Activated CD4-positive, alpha-beta T cell treated with anti-CD3 and anti-CD28 coated beads, Interleukin-2, Interleukin-6, amounts not matched to agents 100 ng/mL and 50 ng/mL, durations not matched to agents 16 hours and 8 hours (primary cell): ENCODE results near the gene TBCA.
"Not testable (repeated sequence)": the region's sequence is repeated elsewhere in the genome, so short reads cannot be mapped to it uniquely, and the experiment has no call there.

ENCODE experiments used
- DNase-seq: peaks from one replicate; pipeline ENCODE4 v3.0.0-alpha.2; 2020

The TBCA gene

DNA sequence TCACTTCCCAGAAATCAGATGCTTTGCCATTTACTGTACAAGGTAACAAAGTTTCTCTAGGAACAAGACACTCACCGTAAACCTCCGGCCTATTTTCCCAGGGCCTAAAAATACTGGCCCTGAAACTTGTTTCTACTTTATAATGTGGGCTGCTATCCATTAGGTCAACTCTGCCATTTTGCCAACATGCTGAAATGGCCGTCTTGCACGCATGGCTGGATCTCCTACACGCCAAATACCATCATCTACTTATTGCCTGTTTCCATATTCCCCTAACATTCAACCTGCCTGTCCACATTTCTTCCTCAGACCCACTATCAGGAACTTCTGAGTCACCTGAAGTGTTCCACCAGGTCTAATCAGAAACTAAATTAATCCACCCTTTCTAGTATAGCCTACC lies 4.7 kb downstream of the TBCA start:
- no peak for DNase-seq

DNA sequence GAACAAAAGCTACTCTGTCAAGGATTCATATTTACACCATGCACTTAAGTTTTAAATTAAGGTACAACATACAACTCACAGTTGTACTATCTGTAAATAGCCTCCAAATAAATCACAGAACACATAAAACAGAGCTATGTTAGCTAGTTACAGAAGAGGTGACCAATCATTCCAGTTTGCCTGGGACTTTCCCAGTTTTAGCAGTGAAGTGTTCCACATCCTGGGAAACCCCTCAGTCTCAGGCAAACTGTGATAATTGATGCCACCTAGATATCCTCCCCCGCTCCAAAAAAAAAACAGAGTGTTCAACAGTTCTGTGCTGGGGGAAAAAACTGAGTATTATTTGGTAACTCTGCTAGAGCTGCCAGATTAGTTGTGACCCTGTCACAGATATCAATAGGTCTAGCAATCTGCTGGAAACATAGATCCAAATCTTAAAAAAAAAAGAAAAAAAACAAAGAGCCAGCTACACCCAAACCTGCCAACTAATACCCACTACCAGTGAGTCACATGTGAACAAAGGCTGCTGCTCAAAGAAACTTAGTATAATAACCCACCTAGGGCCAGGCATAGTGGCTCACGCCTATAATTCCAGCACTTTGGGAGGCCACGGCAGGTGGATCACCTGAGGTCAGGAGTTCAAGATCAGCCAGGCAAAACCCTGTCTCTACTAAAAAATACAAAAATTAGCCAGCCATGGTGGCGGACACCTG lies 5.7 kb downstream of the TBCA start:
- peak; percentile 11 for DNase-seq

DNA sequence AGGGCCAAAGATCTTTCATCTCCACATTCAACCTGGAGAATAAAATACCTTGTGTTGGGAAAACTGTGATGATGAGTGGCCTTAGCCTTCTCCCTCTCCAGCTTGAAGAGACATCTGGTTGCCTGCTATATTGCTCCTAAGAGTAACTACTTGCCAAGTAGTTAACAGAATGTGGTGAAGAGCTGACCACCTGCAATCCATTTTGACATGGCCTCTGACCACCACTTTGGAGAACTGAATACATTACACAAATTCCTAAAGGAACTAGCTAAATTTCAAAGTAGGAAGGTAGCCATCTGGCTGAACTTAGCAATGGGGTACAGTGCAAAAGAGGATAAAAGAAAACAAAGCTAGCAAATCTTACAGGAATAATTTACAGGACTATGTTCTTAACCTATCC lies 7.2 kb downstream of the TBCA start:
- DNase-seq, result no peak

DNA sequence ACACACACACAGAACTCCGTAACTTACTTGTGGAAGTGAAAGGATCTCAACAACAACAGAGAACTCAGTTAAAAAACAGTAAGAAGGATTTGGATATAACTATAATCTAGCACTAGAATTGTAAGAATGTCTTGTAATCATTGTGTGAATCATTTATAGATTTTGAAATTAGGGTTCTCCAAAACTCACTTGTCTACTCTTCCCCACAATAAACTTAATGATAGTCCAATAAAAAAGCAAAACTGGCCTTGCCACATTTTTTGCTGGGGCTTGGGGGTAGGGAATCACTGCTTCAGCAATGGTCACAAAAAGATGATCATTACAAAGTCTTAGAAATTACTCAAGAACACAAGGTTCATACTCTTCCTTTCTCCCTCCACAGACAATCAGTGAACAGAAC lies 8.8 kb downstream of the TBCA start:
- no peak for DNase-seq

DNA sequence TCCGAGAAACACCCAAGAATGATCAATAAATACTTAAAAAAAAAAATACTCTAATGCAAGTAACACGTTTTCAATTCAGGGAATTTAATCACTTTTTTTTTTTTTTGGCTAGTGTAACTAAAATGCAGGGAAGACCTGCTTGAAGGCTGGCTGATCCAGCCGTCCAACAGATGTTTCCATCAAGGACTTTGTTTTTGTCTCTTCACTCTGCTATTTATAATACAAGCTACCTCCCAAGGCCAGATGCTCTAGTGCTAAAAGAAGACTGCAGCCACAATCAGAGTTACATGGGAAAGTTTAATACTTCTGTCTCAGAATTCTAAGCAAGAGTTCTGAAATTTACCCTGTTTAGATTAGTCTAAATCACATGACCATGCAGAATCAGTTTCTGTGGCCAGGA lies 14.5 kb downstream of the TBCA start:
- no peak for DNase-seq

DNA sequence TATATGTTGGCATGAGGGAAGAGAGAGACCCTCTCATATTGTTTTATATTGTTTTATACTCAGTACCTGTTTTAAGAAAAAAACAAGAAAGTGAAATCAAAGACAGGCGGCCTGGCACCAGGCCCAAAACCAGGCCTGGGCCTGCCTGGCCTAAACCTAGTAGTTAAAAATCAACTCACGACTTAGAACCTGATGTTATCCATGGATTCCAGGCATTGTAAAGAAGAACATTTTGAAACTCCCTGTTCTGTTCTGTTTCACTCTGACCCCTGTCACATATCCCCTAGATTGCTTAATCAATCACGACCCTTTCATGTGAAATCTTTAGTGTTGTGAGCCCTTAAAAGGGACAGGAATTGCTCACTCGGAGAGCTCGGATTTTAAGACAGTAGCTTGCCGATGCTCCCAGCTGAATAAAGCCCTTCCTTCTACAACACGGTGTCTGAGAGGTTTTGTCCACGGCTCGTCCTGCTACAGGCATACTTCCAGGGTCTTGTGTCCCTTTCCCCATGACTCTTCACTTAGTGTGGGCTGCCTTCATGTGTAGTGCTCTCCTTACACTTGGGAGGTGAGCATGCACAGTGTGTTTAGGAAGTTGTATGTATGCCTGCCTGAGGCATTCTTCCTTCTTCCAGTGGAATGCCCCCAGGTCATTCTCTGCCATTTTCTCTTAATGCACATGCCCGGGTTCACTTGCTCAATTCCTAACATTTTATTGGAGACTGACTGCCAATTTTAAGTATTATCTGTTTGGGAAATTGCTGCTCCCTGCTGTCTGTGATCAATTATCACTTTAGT lies 17.8 kb downstream of the TBCA start:
- DNase-seq, result no peak

DNA sequence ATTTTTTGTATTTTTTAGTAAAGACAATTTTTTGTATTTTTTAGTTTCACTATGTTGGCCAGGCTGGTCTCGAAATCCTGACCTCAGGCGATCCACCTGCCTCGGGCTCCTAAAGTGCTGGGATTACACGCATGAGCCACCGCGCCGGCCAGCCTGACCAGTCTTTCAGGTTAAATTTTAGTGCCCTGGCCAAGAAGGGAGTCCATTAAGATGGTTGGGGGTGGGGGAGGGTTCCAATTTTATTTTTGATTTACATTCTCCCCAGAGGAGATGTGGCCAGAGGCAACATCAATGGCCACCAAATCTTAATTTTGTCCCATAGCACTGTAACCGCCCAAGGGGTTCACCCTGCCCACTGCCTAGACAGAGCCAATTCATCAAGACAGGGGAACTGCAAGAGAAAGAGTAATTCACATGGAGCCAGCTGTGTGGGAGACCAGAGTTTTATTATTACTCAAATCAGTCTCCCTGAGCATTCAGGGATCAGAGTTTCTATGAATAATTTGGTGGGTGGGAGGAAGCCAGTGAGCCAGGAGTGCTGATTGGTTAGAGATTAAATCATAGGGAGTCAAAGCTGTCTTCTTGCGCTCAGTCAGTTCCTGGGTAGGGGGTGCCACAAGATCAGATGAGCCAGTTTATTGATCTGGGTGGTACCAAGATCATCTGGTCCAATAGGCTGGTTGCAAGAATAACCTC lies 24.7 kb downstream of the TBCA start:
- peak; percentile 37 for DNase-seq

DNA sequence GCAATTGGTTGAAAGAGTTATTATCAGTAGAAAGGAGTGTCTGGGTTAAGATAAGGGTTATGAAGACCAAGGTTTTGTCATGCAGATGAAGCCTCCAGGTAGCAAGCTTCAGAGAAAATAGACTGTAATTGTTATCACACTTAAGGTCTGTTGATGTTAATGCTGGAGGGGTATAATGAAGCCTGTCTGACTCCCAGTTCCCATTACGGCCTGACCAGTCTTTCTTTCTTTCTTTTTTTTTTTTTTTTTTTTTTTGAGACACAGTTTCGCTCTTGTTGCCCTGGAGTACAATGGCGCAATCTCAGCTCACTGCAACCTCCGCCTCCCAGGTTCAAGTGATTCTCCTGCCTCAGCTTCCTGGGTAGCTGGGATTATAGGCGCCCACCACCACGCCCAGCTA lies 25.2 kb downstream of the TBCA start:
- not testable (repeated sequence) for DNase-seq

DNA sequence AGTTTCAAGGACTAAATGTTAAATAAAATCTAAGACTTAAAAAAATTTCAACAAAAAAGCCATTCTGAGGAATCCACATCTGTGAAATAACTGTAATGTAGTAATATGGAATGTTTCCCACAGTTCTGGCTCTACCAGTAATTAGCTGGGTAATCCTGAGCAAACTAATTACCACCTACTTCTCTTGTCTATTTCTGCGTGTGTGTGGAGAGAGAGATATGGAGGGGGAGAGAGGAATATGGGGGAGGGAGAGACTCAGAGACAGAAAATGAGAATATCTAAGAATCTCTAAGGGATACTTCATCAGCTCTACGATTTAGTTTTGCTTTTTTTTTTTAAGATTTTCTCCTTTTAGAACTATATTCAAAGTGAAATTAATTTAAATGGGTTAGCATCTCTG lies 28.0 kb downstream of the TBCA start:
- no peak for DNase-seq

DNA sequence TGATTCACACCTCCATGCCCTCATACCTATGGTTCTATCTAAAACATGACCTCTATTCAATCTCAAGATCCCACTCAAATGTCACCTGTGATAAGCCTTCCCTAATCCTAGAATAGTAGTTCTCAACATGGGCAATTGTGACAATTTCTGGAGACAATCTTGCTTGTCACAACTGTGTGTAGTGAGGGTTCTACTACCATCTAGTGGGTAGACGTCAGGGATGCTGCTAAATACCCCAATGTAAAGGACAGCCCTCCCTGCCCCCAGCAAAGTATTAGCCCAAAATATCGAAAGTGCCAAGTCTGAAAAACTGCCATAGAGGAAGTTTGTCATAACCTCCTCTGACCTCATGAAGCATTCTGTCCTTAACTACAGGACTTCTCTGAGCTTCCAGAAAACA lies 32.0 kb downstream of the TBCA start:
- DNase-seq, result no peak

DNA sequence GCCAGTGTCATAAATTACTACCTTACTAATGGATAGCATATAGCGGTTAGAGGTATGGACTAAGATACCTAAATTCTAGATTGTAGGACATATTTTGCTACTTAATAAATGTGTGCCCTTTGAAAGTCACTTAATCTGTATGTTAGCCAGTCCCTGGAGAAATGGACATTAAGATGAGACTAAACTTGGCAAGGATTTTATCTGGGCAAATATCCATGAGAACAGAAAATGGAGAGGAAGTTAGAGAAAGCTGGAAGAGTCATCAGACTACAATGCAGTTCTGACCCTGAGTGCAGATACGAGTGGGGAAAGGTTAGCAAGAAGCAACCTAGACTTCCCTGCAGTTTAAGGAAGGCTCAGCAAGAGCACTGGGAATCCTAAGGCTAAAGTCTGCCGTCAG lies 33.0 kb downstream of the TBCA start:
- DNase-seq, result no peak

DNA sequence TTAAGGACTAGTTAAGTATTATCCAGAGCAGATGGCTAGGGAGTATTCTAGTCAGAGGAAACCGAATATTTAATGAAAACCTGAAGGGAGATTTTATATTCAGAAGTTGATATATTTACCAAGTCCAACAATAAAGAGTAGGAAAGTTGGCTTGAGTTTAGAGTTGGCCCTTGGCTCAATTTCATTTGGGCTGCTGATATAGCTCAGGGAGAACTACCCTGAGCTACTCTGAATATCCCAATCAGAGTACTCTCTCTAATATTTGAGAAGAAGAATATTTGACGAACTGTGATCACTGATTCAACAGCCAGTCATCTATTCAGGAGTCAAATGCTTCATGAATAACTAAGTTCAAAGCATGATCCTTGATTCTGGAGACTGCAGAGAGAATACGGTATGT lies 34.5 kb downstream of the TBCA start:
- no peak for DNase-seq

DNA sequence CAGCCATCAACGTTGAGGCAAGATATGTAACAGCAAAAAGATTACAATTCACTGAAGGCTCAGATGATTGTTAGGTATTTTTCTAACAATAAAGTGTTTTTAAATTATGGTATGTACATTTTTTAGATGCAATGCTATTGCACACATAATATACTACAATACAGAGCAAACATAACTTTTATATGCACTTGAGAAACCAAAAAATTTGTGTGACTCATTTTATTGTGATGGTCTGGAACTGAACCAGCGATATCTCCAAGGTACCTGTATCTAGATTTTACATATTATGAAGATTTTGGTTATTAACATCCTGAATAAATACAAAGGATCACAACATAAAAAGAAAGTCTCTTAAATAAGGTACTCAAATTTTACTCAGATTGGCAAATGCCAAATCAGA lies 41.3 kb downstream of the TBCA start:
- DNase-seq, result no peak

DNA sequence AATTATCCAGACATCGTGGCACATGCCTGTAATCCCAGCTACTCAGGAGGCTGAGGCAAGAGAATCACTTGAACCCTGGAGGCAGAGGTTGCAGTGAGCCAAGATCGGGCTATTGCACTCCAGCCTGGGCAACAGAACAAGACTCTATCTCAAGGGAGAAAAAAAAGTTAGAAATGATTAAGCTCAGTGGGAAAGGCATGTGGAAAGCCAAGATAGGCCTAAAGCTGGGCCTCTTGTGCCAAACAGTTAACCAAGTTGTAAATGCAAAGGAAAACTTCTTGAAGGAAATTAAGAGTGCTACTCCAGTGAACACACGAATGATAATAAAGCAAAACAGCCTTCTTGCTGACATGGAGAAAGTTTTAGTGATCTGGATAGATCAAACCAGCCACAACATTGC lies 43.0 kb downstream of the TBCA start:
- no peak for DNase-seq

DNA sequence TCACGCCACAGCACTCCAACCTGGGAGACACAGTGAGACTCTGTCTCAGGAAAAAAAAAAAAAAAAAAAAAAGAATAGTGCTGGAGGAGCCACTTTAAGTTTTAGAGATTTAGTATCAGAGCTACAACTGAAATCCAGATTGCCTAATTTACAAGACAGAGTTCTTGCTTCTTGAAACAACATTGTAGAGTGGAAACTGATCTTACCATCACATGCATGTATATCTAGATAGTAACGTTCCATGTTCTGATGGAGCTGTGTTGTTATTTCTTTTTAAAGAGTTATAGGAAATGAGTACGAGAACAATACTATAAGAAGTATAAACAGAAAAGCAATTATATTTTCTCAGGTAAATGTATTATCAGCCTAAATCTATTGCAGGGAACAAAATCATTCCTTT lies 48.9 kb downstream of the TBCA start:
- no peak for DNase-seq

DNA sequence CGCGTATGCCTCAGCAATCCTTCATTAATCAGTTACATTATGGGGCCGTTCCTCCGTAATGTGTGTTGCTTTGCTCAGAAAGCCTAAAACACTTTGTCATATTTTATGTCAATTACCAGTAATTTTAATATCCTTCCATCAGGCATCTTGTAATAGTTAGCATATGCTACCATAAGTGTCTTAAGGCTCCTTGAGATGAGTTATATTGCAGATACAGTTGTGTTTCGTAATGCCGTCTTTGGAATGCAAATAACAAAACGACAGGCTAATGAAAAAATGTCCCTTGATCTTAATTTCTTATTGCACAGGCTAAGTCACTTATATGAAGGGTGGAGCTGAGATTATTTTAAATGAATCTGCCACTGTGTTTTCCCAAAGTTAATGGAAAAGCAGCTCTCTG lies 50.5 kb downstream of the TBCA start:
- DNase-seq, result no peak

DNA sequence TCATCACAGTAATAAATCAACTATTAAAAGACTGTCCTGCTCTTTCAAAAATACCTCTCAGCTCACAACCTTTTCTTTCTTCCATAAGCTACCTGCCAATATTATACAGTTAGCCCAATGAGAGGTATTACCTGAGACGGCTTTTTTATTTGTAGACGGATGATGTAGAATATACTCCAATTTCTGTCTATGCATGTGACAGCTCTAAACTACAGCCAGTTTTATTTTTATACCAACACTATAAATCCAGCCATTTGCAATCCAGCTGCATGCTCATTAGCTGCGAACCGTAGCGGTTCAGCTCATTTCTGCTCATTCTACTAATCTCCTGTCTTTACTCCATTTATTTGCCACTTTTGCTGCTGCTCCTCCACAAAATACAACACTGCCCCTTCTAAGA lies 51.2 kb downstream of the TBCA start:
- no peak for DNase-seq

DNA sequence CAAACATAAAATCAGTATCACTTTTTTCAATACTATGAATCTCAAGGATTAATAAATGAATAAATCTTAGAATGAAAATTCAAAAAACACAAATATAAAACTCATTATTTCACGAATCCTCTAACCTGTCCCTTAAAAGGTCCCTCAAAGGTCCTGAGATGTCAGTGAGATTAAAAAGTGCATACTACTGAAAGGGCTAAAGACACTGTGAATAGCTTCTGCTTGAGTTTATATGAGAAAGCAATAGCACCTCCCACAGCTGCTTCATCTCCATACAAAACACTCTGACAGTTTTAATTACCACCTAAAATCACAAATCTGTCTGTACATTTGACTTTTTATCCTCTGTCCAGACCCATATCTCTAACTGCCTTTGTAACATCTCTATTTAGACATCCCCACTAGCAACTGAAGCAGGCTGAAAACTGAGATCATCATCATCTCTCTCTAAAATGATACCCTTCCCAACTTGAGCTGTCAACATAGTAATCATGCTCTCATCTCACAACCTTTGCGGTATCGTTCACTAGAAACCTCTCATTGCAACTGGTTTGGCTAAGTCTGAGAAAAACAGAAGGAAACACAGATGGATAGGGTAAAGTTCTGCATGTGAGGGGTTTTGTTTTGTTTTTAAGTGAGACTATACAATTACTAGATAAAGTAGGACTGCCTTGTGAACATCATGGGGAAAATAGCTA lies 56.3 kb downstream of the TBCA start:
- DNase-seq, result peak; percentile 3

DNA sequence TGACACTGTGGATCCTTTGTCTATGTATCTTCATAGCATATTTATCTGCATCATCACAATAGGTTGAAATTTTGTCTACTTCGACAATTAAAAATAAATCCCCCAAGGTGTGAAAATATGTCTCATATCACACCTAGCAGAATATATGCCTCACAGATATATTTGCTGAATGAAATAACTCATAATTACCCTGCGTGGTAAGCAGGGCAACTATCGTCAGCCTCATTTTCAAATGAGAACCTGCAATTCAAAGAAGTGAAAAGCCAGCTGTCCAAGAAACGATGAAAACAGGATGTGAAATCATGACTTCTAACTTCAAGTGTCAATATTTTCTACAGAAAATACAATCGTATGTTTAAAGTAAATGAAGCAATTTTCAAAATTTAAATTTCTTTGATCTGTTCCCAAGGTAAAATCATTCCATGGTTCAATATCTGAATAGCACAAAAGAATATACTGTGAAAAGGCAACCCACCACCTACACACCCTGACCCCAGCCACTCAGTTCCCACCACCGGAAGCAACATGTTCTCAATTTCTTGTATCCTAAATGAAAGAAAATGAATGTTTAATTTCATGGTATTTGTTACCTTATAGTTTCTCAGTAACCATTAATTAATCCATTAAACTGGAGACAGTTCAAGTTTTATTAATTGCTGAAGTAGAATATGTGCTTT lies 57.1 kb downstream of the TBCA start:
- peak; percentile 12 for DNase-seq

DNA sequence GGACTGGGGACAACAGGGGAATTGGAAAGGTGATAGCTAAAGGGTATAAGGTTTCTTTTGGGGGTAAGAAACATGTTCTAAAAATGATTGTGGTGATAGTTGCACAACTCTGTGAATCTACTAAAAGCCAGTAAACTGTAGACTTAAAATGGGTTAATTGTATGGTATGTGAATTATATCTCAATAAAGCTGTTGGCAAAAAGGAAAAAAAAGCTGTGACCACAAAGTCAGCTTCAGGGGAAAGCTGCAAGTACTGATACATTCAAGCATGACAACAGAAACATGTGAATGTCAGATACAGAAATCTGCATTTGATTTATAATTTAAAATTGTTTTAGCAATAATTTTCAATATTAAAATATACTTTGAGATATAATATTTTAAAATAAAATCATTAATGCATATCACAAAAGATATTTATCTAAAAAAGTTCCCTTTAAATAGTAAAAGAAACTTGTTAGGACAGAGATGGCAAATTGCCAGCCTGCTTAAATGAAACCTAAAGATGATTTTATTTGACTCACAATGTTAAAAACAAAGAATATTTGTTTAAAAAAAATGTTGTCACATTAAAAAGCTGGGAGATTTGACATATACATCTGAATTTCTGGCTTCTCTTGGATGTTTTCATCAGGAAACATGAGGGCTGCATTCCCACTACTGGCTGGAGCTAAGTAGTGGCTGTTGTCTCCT lies 66.0 kb downstream of the TBCA start:
- no peak for DNase-seq

DNA sequence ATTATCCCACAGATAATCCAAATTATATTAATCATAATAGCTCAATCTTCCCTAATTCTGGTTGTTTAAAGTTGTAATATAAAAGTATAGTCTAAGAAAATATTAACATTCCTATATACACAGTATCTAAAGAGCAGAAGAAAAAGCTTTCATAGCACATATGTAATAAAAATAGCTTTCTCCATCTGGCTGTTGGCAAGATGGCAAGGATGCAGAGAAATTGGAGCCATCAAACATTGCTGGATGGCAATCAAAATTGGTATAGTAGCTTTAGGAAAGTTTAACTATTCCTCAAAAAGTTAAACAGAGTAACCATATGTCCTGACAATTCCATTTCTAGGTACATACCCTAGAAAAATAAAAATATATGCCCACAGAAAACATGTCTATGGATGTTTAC lies 66.8 kb downstream of the TBCA start:
- DNase-seq, result no peak

DNA sequence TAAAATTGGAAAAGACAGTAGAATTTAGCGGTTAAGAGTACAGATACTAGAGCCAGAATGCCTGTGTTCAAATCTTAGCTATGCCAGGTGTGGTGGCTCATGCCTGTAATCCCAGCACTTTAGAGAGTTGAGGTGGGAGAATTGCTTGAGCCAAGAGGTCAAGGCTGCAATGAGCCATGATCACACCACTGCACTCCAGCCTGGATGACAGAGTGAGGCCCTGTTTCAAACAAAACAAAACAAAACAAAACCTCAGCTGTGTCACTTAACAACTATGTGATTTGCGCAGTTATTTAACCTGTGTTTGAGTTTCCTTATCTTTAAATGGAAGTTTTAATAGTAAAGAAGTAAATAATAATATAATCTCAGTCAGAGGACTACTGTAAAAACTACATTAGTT lies 68.3 kb downstream of the TBCA start:
- DNase-seq, result no peak
